ENCODE results near the gene KCNQ1OT1.

Gene KCNQ1OT1

DNA sequence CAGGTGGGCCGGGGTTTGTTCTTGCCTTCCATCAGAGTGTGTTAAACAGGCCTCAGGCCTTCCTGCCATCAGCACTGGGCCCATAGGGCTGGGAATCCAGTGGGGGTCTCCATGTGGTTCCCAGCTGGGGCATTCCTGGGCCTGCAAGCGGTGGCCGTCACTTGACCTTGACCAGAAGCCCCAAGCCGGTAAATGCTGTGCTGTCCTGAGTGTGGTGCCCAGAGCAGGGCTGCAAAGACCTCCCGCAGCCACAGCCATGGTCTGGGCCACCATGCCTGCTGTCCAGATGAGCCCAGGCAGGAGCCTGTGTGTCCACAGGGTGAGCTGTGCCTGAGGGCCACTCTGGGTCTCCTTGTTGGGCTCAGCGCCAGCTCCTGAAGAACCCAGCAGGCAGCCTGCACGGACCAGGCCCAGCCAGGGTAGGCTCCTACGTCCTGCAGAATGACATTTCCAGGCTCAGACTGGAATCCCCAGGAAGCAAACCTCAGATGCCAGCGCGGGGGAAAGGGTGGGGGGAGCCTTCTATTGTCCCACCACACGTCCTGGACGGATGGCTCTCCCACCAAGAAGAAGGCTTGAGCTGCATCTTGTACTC is 117.3 kb downstream of the KCNQ1OT1 start:
- in situ Hi-C loops (cut with HindIII; ENCODE audit: low sequenced_read_pairs): no loop called here
- no peak overlapping the region for H3K4me3 ChIP-seq (ENCODE audit: low read depth, low read length)
- no peak for DNase-seq (ENCODE audit: low read depth)
- TF ChIP-seq, protein P1, sequence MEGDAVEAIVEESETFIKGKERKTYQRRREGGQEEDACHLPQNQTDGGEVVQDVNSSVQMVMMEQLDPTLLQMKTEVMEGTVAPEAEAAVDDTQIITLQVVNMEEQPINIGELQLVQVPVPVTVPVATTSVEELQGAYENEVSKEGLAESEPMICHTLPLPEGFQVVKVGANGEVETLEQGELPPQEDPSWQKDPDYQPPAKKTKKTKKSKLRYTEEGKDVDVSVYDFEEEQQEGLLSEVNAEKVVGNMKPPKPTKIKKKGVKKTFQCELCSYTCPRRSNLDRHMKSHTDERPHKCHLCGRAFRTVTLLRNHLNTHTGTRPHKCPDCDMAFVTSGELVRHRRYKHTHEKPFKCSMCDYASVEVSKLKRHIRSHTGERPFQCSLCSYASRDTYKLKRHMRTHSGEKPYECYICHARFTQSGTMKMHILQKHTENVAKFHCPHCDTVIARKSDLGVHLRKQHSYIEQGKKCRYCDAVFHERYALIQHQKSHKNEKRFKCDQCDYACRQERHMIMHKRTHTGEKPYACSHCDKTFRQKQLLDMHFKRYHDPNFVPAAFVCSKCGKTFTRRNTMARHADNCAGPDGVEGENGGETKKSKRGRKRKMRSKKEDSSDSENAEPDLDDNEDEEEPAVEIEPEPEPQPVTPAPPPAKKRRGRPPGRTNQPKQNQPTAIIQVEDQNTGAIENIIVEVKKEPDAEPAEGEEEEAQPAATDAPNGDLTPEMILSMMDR (IDR thresholded peaks at IDR 0.05; ENCODE audit: low read depth, low read length, missing control alignments): no peak

DNA sequence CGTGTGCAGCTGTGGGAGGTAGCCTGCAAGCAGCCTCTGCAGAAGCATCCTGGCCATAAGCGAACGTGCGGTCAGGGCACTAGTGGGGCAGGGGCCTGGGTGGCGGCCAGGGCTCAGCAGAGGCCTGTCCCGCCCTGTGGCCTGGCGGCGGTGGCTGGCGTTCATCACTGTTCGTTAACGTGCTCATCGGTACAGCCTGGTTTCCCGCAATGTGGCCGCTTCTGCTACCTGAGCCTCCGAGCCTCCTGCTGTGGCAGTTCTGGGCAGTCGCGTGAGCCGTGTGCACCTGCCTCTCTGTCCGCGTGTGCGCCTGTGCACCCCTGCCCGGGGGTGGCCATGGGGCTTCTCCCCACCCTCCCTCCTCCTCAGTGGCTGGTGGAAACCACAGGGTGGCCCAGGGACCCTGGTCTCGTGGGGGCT is 117.9 kb downstream of the KCNQ1OT1 start:
- DNase-seq (ENCODE audit: low read depth): no peak
- TF ChIP-seq, protein P1 (IDR thresholded peaks at IDR 0.05; ENCODE audit: low read depth, low read length, missing control alignments): no peak
- H3K4me3 ChIP-seq (ENCODE audit: low read depth, low read length): no peak overlapping the region
- in situ Hi-C loops (cut with HindIII; ENCODE audit: low sequenced_read_pairs): no loop called here

DNA sequence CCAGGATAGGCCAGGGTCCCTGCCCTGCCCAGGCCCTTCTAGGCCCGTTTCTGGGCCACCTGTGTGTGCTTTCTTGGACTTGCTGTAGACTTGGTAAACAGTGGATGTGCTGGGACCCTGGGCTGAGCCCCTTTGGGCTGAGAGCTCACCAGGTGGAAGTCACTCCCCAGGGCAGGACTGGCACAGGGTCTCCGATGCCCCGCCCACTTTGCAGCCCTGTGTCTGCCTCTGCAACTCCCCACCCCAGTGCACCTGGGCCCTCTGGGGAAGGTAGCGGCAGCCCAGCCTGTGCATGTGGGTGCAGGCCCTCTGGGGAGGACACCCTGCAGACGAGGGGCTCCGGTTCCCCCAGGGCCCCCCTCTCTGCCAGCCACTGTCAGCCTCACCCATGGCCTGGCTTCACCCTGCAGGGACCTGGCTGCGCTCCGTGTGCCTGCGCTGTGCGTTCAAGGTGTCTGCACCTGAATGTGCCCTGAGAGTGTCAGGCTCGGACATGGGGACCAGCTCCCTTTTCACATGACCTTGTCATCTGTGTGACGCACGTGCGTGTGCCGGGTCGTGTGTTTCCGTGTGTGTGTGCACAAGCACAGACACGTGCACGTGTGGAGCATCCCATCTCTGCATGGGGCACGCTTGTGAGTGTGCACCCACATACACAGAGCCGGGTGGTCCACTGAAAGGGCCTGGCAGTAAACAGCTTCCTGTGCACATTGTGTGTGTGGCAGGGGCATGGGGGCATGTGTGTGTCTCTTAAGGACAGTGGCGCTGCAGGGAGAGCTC is 118.5 kb downstream of the KCNQ1OT1 start:
- in situ Hi-C loops (cut with HindIII; ENCODE audit: low sequenced_read_pairs): no loop called here
- H3K4me3 ChIP-seq (ENCODE audit: low read depth, low read length): no peak overlapping the region
- DNase-seq (ENCODE audit: low read depth): no peak
- TF ChIP-seq, protein P1 (IDR thresholded peaks at IDR 0.05; ENCODE audit: low read depth, low read length, missing control alignments): no peak

DNA sequence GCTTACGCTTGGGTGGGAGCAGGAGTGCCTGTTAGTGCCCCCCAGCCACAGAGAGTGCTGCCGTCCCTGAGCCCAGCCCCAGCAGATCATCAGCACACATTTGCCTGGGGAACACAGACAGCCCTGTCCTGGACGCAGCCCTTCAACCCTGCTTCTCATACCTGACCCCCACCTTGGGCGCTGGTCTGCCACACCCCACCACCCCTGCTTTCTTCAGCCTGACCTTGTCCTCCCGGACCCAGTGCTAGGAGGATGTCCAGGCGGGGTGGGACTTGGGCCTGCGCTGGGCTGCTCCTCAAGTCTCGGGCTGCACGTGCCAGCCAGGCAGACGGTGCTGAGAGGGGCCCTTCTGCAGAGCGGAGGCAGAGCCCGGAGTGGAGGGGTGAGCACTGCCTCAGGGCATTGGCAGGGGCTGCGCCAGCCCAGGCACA is 119.2 kb downstream of the KCNQ1OT1 start:
- in situ Hi-C loops (cut with HindIII; ENCODE audit: low sequenced_read_pairs): no loop called here
- DNase-seq (ENCODE audit: low read depth): no peak
- TF ChIP-seq, protein P1 (IDR thresholded peaks at IDR 0.05; ENCODE audit: low read depth, low read length, missing control alignments): no peak
- no peak overlapping the region for H3K4me3 ChIP-seq (ENCODE audit: low read depth, low read length)

DNA sequence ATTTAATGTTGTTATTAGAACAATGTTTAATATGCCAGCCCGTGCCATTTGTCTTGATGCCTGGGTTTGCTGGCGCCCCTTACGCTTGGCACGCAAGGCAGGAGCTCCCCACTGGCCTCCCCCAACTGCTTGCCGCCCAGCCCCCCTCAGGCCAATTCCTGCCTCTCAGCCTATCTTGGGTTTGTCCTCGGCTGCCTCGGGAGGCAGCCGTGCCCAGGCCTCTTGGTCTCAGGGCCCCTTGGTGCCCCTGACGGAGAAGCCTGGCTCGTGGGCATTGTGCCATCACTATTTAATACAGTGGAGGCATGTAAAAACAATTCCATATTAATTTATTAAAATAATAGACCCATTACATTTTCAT is 119.8 kb downstream of the KCNQ1OT1 start:
- H3K4me3 ChIP-seq (ENCODE audit: low read depth, low read length): no peak overlapping the region
- DNase-seq (ENCODE audit: low read depth): no peak
- in situ Hi-C loops (cut with HindIII; ENCODE audit: low sequenced_read_pairs): no loop called here
- TF ChIP-seq, protein P1 (IDR thresholded peaks at IDR 0.05; ENCODE audit: low read depth, low read length, missing control alignments): no peak

DNA sequence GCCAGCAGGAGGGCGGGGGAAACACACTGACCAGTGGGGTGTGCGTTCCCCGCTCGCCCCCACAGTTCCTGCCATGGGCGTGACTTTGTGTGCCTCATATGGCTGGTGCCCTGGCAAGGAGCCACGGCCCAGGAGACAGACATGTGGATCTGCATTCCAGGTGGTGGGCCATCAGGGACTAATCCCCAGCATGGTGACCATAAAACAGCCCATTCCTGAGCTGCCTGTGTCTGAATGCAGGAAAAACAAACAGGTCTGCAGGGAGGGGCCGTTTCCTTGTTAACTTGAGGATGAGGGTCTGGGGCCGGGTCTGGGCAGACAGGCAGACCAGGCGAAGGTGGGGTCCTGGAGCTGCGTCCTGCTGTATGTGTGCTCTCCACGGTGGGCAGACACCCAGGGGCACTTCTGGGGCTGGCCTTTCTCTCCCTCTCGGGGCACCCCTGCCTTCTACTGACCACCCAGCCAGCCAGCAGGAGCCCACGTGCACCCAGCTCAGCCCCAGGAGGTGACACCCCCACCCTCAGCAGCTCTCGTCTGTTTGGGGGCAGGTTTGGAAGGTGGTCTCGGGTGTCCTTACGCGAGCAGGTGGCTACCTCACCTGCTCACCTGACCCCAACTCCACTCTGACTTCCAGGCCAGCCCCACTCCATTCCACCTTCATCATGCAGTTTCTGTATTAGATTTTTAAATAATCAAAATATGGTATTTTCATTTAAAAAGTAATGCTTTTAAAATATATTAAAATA is 120.3 kb downstream of the KCNQ1OT1 start:
- no peak for DNase-seq (ENCODE audit: low read depth)
- H3K4me3 ChIP-seq (ENCODE audit: low read depth, low read length): no peak overlapping the region
- in situ Hi-C loops (cut with HindIII; ENCODE audit: low sequenced_read_pairs): no loop called here
- TF ChIP-seq, protein P1 (IDR thresholded peaks at IDR 0.05; ENCODE audit: low read depth, low read length, missing control alignments): no peak
